Fibroblast of peridontal ligament (primary cell): ENCODE measurements around the gene BICD2.
A peak's percentile ranks its signal among the peaks of the same experiment; 100 is the strongest.
"Not testable (repeated sequence)": the region's sequence is repeated elsewhere in the genome, so short reads cannot be mapped to it uniquely, and the experiment has no call there.

ENCODE experiments used
- DNase-seq: peaks from one replicate; pipeline ENCODE4 v3.0.0-alpha.2; 2010; ENCODE audit errors: extremely low read depth

Gene BICD2

GRCh38 chr9:92764381-92764987, at the start of gene BICD2:
TSS of gene BICD2 (minus strand) at chr9:92764833. CDS start at chr9:92764744, 89 bp downstream.
- no peak for DNase-seq

DNA sequence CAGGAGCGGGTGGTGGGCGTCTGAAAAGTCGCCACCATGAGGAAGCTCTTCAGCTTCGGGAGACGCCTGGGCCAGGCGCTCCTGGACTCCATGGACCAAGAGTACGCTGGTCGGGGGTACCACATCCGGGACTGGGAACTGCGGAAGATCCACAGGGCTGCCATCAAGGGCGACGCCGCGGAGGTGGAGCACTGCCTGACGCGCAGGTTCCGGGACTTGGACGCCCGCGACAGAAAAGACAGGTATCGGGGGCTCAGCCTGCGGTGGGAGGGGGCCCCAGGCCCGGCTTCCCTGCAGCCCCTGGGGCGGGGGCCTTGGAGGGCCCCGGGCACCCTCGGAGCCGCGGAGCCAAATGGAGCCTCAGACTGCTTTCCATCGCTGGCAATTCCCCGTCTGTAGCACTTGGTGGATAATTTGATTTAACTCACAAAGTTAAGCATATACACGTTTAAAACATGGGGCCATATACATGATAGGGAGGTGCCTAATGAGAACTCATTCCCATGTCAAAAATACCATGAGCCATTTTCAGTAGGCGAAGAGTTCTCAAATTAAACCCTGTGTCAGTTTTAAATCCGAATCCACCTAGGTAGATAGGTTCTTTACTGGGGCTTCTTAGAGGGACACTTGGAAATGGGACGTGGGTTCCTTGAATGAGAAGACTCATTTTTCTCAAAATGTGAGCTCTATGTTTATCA, 45.1 kb upstream of the BICD2 start:
- not testable (repeated sequence) for DNase-seq

GRCh38 chr9:92808726-92809451, 44.3 kb upstream of the BICD2 start:
- peak; percentile 54 for DNase-seq

GRCh38 chr9:92807757-92808725, 43.4 kb upstream of the BICD2 start:
- DNase-seq: no peak

GRCh38 chr9:92807031-92807756, 42.6 kb upstream of the BICD2 start:
- DNase-seq: no peak

DNA sequence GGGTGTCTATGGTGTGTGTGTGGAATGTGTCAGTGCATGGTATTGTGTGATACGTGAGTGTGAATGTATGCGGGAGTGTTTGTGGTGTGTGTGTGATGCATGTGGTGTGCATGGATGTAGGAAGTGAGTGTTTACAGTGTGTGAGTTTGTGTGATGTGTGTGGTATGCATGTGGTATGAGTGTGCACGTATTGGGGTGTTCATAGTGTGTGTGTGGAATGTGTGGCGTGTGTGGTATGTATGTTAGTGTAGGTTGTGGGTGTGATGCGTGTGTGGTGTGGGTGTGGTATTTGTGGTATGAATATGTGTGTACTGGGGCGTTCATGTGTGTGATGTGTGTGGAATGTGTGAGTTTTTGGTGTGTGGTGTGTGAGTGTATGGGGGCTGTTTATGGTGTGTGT, 40.1 kb upstream of the BICD2 start:
- no peak for DNase-seq

DNA sequence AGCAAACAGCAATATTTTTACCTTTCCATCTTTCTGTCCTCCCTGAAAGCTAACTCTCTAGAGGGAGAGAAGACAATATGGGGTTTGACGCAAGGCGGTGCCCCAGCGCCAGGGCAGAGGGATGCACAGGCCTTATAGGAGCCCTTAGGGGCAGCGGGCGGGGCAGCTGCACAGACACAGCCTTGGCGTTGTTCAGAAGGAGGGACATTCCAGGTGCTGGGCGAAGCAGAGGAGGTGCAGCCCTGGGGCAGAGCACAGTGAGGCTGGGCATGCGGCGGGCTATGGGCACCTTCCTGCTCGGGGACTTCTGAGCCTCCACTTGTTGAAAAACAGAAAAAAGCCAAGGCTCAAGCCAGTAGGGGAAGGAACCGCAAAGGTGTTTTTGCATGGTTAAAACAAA, 33.7 kb upstream of the BICD2 start:
- DNase-seq: no peak

- not testable (repeated sequence) for DNase-seq
Measured at GRCh38 chr9:92796337-92796804, 31.7 kb upstream of the BICD2 start.

GRCh38 chr9:92795598-92796336, 31.1 kb upstream of the BICD2 start:
- DNase-seq: no peak

DNA sequence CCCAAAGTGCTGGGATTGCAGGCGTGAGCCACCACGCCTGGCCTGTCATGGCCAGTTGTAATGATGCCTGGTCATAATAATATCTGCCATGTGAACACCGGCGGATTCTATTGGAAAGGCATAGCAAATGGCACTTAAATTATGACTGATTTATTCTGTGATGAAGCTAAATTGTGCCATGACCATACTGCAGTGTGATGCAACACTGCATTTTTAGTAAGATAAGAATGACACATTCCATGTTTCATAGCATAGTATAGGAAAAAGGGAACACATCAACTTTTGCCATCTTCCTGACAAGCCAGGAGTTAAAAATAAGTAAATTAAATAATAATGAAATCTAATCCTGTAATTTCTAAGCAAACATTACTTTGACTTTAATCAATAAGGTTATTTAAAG, 30.4 kb upstream of the BICD2 start:
- no peak for DNase-seq

- DNase-seq: no peak
Measured at GRCh38 chr9:92794426-92794825, 29.8 kb upstream of the BICD2 start.

DNA sequence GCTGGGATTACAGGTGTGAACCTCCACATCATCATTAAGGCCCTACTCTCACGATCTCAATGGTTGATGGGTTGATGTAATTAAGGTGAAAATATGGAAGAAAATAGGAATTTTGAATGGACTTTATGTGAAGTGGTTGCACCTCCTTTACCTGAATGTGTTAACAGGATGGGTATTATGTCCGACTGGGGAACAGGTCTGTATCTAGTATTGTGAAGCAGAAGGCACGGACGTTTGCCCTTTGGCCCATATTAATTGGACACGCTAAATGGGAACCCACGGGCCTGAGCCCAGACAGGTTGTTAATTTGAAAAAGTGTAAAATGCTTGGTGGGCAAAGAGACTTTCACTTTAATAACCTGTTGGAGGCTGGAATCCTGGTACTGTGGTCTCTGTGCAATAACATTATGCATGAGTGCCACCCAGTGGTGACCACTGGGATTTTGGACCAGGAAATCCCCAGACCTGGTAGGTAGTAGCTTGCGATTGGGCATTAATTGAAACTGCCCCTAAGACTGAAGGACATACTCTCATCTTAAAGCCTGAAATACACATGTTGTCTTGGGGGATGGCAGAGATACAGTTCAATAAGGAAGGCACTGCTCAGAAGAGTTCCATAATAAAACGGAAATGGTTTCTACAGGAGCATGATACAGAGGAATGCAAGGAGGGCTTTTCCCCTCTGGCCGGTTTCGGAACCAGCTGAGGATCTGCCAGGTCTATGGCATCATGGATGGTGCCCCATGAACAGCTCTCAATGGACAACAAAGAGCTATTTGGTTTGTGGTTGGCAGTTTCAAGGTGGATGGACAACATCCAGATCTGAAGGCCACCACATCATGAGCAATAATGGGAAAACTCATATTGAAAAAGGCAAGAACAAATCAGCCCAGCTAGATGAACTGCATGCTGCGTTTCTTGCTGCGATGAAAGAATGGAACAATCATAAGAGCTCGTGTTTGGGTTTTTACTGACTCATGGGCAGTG, 26.2 kb upstream of the BICD2 start:
- DNase-seq: peak; percentile 85

DNA sequence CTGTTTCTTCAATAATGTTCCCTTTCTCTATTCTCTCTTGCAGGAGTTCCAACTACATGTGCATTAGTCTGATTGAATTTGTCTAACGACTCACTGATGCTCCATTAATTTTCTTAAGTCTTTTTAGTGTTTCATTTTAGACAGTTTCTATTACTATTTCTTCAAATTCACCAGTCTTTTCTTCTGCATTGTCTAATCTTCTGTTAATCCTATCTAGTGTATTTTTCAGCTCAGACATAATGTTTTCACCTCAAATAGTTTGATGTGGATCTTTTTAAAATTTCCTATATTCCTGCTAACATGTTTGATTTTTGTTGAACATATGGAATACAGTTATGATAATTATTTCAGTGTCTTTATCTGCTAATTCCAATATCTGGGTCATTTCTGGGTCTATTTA, 21.7 kb upstream of the BICD2 start:
- DNase-seq: no peak

- DNase-seq: no peak
Measured at GRCh38 chr9:92781899-92782298, 17.3 kb upstream of the BICD2 start.

DNA sequence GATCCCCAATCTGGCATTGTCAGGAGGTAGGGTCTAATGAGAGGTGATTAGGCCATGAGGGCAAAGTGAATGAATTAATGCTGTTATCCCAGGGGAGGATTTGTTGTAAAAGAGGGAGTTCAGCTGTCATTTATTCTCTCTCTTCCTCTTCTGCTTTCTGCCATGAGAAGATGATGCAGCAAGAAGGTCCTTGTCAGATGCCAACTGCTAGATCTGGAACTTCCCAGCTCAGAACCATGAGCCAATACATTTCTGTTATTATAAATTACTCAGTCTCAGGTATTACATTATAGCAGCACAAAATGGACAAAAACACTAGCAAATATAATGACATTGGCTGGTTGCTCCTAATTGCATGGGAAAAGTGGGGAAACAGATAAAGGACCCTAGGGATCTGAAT, 15.6 kb upstream of the BICD2 start:
- DNase-seq: no peak

- DNase-seq: no peak
Measured at GRCh38 chr9:92775466-92775865, 10.8 kb upstream of the BICD2 start.

DNA sequence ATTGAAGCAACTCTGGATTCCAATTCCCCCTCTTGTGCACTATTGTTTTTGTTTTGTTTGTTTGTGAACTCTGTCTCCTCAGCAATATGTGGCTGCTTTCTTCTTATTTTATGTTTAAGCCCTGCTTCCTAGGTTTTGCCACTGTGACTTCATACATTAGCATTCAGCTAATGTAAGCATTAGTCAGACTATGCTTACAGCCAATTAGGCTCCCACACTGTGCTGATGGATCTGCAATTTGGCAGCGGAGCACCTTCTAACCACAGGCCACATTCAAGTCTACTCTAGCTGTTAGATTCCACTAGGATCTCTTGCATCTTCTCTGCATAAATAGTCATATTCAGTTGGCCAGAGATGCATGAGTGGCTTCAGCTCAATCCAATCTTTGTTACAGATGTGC, 9.6 kb upstream of the BICD2 start:
- peak; percentile 94 for DNase-seq

- DNase-seq: no peak
Measured at GRCh38 chr9:92773810-92774209, 9.2 kb upstream of the BICD2 start.

DNA sequence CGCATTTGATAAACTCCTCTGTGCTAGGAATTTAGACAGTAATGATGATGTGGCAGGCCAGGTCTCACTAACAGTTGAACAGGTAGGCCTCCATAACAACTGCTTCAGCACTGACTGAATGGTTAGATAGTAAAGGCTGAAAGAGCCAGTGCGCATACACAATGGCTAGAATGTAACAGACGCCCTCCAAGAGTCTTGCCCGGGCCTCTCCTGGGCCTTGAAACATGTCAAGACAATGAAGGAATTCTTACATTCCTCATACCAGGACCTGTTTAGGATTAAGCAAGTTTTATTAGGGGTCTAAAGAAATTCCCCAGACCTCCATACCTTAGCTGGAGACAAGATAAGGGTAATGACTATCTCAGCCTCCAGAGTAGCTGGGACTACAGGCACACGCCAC, 6.7 kb upstream of the BICD2 start:
- DNase-seq: no peak
